Activated CD8-positive, alpha-beta memory T cell treated with anti-CD3 and anti-CD28 coated beads for 48 hours (primary cell): ENCODE results near the gene SHISAL1.
"Not testable (repeated sequence)": the region's sequence is repeated elsewhere in the genome, so short reads cannot be mapped to it uniquely, and the experiment has no call there.

Experiments
- DNase-seq, 3 experiments: peaks; one replicate each; pipeline ENCODE4 v3.0.0-alpha.2; 2020; ENCODE audit warnings: low read depth in 2 of 3, low spot score in 2 of 3

The SHISAL1 gene

GRCh38 chr22:44242946-44243724, 69.6 kb downstream of the SHISAL1 start:
- DNase-seq = no peak

- DNase-seq = not testable (repeated sequence)
Observed at GRCh38 chr22:44241121-44241520, 71.6 kb downstream of the SHISAL1 start.

- DNase-seq = no peak
Observed at GRCh38 chr22:44237290-44237689, 75.5 kb downstream of the SHISAL1 start.

- DNase-seq = not testable (repeated sequence)
Observed at GRCh38 chr22:44234372-44234771, 78.4 kb downstream of the SHISAL1 start.

- no peak for DNase-seq
Observed at GRCh38 chr22:44231233-44231632, 81.5 kb downstream of the SHISAL1 start.

- DNase-seq = no peak
Observed at GRCh38 chr22:44229809-44230208, 82.9 kb downstream of the SHISAL1 start.

GRCh38 chr22:44229331-44229730, 83.4 kb downstream of the SHISAL1 start:
- no peak for DNase-seq

GRCh38 chr22:44225812-44226211, 86.9 kb downstream of the SHISAL1 start:
- DNase-seq = no peak

- no peak for DNase-seq
Observed at GRCh38 chr22:44225091-44225689, 87.6 kb downstream of the SHISAL1 start.

- no peak for DNase-seq
Observed at GRCh38 chr22:44224166-44224565, 88.6 kb downstream of the SHISAL1 start.

GRCh38 chr22:44221710-44222475, 90.9 kb downstream of the SHISAL1 start:
- no peak for DNase-seq

- no peak for DNase-seq
Observed at GRCh38 chr22:44220727-44221680, 91.7 kb downstream of the SHISAL1 start.

GRCh38 chr22:44219101-44219870, 93.5 kb downstream of the SHISAL1 start:
- DNase-seq = no peak

GRCh38 chr22:44218071-44218470, 94.7 kb downstream of the SHISAL1 start:
- no peak for DNase-seq

GRCh38 chr22:44217346-44217745, 95.4 kb downstream of the SHISAL1 start:
- DNase-seq = no peak

GRCh38 chr22:44215287-44215686, 97.5 kb downstream of the SHISAL1 start:
- no peak for DNase-seq

GRCh38 chr22:44214764-44215163, 98.0 kb downstream of the SHISAL1 start:
- no peak for DNase-seq

GRCh38 chr22:44214187-44214586, 98.6 kb downstream of the SHISAL1 start:
- no peak for DNase-seq

GRCh38 chr22:44213489-44214043, 99.2 kb downstream of the SHISAL1 start:
- DNase-seq = no peak

GRCh38 chr22:44212936-44213335, 99.8 kb downstream of the SHISAL1 start:
- DNase-seq = no peak
